Esophagus squamous epithelium (tissue), 4 donors: ENCODE data around the gene IRF2BP2.

Experiments
- POLR2A ChIP-seq, 4 donors: fragments of 450-650 bp; IDR thresholded peaks; one replicate each; pipeline ENCODE4 v1.6.1; 2017; ENCODE audit warnings: antibody characterized with exemption in 4 of 4, mild to moderate bottlenecking in 4 of 4, moderate library complexity in 3 of 4
- TF ChIP-seq, protein P1 (sequence below), 6 experiments: fragments of 450-650 bp in 4 of 6; fragments of 200-600 bp in 2 of 6; sonication (generic) in 2 of 6; IDR thresholded peaks; one replicate each; pipeline ENCODE4 v1.5.1; 2016 to 2019; ENCODE audit warnings: antibody characterized with exemption in 6 of 6, mild to moderate bottlenecking in 4 of 6, moderate library complexity in 4 of 6

DNA sequence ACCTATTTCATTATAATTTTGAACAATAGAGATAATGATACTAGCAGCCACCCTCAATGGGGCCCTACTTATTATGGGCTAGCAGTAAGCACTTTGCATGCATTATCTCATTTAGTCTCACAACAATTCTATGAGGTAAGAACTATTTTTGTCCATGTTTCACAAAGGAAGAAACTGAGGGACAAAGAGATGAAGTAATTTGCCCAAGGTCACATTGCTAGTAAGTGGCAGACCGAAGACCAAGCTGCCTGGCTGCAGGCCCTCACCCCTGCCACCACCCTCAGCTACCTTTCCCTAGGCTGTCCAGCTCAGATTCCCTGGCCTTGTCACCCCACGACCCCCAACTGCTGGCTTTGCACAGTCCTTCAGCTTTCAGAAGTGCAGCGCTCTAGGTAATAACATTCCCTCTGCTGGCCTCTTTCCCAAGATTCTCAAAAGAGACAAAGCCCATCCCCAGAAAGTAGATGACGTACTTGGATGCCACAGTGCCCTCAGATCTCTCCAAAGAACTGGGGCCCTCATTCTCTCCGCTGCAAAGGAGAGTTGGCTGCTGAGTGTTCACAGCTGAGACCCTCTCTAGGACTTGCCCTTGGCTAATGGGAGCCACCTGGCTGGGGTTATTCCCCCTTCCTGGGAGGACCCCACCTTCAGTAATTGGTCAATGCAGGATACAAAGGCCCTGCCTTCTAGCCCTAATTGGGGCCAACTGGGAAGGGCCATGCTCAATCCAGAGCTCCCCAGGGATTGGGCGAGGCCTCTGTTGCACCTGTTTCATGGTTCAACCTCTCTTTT is 39.5 kb downstream of the IRF2BP2 start:
- TF ChIP-seq, protein P1, sequence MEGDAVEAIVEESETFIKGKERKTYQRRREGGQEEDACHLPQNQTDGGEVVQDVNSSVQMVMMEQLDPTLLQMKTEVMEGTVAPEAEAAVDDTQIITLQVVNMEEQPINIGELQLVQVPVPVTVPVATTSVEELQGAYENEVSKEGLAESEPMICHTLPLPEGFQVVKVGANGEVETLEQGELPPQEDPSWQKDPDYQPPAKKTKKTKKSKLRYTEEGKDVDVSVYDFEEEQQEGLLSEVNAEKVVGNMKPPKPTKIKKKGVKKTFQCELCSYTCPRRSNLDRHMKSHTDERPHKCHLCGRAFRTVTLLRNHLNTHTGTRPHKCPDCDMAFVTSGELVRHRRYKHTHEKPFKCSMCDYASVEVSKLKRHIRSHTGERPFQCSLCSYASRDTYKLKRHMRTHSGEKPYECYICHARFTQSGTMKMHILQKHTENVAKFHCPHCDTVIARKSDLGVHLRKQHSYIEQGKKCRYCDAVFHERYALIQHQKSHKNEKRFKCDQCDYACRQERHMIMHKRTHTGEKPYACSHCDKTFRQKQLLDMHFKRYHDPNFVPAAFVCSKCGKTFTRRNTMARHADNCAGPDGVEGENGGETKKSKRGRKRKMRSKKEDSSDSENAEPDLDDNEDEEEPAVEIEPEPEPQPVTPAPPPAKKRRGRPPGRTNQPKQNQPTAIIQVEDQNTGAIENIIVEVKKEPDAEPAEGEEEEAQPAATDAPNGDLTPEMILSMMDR (IDR thresholded peaks at IDR 0.05), result no peak
- no peak for TF ChIP-seq POLR2A (IDR thresholded peaks at IDR 0.05)
